Kidney glomerular epithelial cell (primary cell): ENCODE data around the gene USH2A.
A peak's percentile ranks its signal among the peaks of the same experiment; 100 is the strongest.

Experiments used
- DNase-seq: peaks from one replicate; lab custom pipeline; 2025; lab: John Stamatoyannopoulos, UW

The USH2A gene

GRCh38 chr1:215786997-215787396 is 636.3 kb downstream of the USH2A start:
- DNase-seq = no peak

- DNase-seq = no peak
Observed at GRCh38 chr1:215780641-215781040, 642.6 kb downstream of the USH2A start.

GRCh38 chr1:215780139-215780538 is 643.1 kb downstream of the USH2A start:
- DNase-seq = no peak

- no peak for DNase-seq
Observed at GRCh38 chr1:215779729-215780128, 643.5 kb downstream of the USH2A start.

GRCh38 chr1:215777370-215777925 is 645.8 kb downstream of the USH2A start:
- no peak for DNase-seq

- no peak for DNase-seq
Observed at GRCh38 chr1:215776336-215776735, 646.9 kb downstream of the USH2A start.

- no peak for DNase-seq
Observed at GRCh38 chr1:215772151-215772550, 651.1 kb downstream of the USH2A start.

GRCh38 chr1:215768303-215768702 is 654.9 kb downstream of the USH2A start:
- no peak for DNase-seq

- no peak for DNase-seq
Observed at GRCh38 chr1:215767761-215768160, 655.5 kb downstream of the USH2A start.

- DNase-seq = no peak
Observed at GRCh38 chr1:215766521-215766920, 656.7 kb downstream of the USH2A start.

GRCh38 chr1:215765833-215766232 is 657.4 kb downstream of the USH2A start:
- DNase-seq = no peak

GRCh38 chr1:215761446-215761845 is 661.8 kb downstream of the USH2A start:
- no peak for DNase-seq

GRCh38 chr1:215754112-215754511 is 669.1 kb downstream of the USH2A start:
- DNase-seq = no peak

GRCh38 chr1:215749414-215749813 is 673.8 kb downstream of the USH2A start:
- DNase-seq = peak; percentile 4

- no peak for DNase-seq
Observed at GRCh38 chr1:215748431-215748830, 674.8 kb downstream of the USH2A start.

- DNase-seq = no peak
Observed at GRCh38 chr1:215744419-215744818, 678.8 kb downstream of the USH2A start.

- DNase-seq = no peak
Observed at GRCh38 chr1:215739025-215739424, 684.2 kb downstream of the USH2A start.

- DNase-seq = no peak
Observed at GRCh38 chr1:215731699-215732098, 691.5 kb downstream of the USH2A start.

- no peak for DNase-seq
Observed at GRCh38 chr1:215730600-215730999, 692.6 kb downstream of the USH2A start.

GRCh38 chr1:215728169-215728568 is 695.1 kb downstream of the USH2A start:
- DNase-seq = no peak

- no peak for DNase-seq
Observed at GRCh38 chr1:215720126-215720525, 703.1 kb downstream of the USH2A start.

GRCh38 chr1:215719552-215719951 is 703.7 kb downstream of the USH2A start:
- no peak for DNase-seq

- no peak for DNase-seq
Observed at GRCh38 chr1:215718575-215719287, 704.5 kb downstream of the USH2A start.
